Suprapubic skin (tissue), 4 donors: ENCODE data around the gene ADAMTS13. TPM values are rescaled to one million over a fixed set of nuclear protein-coding genes. Genes with fewer than 3 reads are reported as not detected.
A peak's percentile ranks its signal among the peaks of the same experiment; 100 is the strongest.

Experiments used
- DNase-seq, 2 donors: peaks; one replicate each; pipeline ENCODE4 v3.0.0-alpha.2; 2019; ENCODE audit warnings: low spot score in 2 of 2
- H3K27ac ChIP-seq: fragments of 200-600 bp; sonication (generic); one replicate; pipeline ENCODE4 v1.5.1; 2019
- H3K27me3 ChIP-seq: fragments of 200-600 bp; sonication (generic); one replicate; pipeline ENCODE4 v1.5.1; 2019
- H3K36me3 ChIP-seq: fragments of 200-600 bp; sonication (generic); one replicate; pipeline ENCODE4 v1.5.1; 2019
- H3K4me1 ChIP-seq: fragments of 200-600 bp; sonication (generic); one replicate; pipeline ENCODE4 v1.5.1; 2019
- H3K4me3 ChIP-seq: fragments of 200-600 bp; sonication (generic); one replicate; pipeline ENCODE4 v1.5.1; 2019; ENCODE audit warnings: mild to moderate bottlenecking
- H3K9me3 ChIP-seq: fragments of 200-600 bp; sonication (generic); one replicate; pipeline ENCODE4 v1.5.1; 2019
- CTCF ChIP-seq, 2 donors: fragments of 200-600 bp in 1 of 2; fragments of 450-650 bp in 1 of 2; sonication (generic) in 1 of 2; IDR thresholded peaks; one replicate each; pipeline ENCODE4 v1.5.1; 2016 to 2019; ENCODE audit warnings: antibody characterized with exemption in 2 of 2, mild to moderate bottlenecking in 1 of 2, moderate library complexity in 1 of 2
- EP300 ChIP-seq: sonication (generic); formaldehyde crosslinking; IDR thresholded peaks from one replicate; pipeline ENCODE4 v1.6.1; 2017; ENCODE audit warnings: antibody characterized with exemption
- POLR2A ChIP-seq, 2 donors: fragments of 450-650 bp; IDR thresholded peaks; one replicate each; pipeline ENCODE4 v1.6.1; 2017; ENCODE audit warnings: antibody characterized with exemption in 2 of 2, mild to moderate bottlenecking in 2 of 2, moderate library complexity in 2 of 2
- POLR2AphosphoS5 ChIP-seq, 3 donors: sonication (generic); formaldehyde crosslinking; IDR thresholded peaks; one replicate each; pipeline ENCODE4 v1.6.1; 2017; ENCODE audit warnings: antibody characterized with exemption in 3 of 3
- WGBS: methylation state at CpG from one replicate; pipeline ENCODE4 v1.1.5; 2018; 5-methylcytosine and 5-hydroxymethylcytosine counted together
- total RNA-seq, 4 donors: library from RNA; depleted of rRNA; stranded (reverse); fragments of >200 nt; gene quantifications; one replicate each; pipeline ENCODE4 v1.1.0, GENCODE V29; 2016

Gene ADAMTS13
- total RNA-seq, 4 donors from 2014 or later: 1.2 to 3.3 (median 1.6) TPM

GRCh38 chr9:133460405-133461175, 38.4 kb downstream of the ADAMTS13 start:
- peaks cover 12% of the 10 kb centered on the region for H3K4me1 ChIP-seq
- peaks cover 4% of the 10 kb centered on the region for H3K36me3 ChIP-seq

GRCh38 chr9:133461975-133462374, 39.8 kb downstream of the ADAMTS13 start:
- DNase-seq: no peak

More at GRCh38 chr9:133460405-133461175, 38.4 kb downstream of the ADAMTS13 start:
- peak in 1 of 2 donors; percentile 87 for DNase-seq
- TF ChIP-seq EP300: no peak
- TF ChIP-seq POLR2AphosphoS5 (IDR thresholded peaks at IDR 0.05): no peak
- TF ChIP-seq CTCF (IDR thresholded peaks at IDR 0.05): no peak
- no peak for TF ChIP-seq POLR2A (IDR thresholded peaks at IDR 0.05)
- Histone ChIP-seq H3K9me3 (no peaks in the 10 kb centered on the region), H3K27ac (peak overlapping the region; percentile 88), H3K4me3 (peak overlapping the region; percentile 85), H3K27me3 (no peaks in the 10 kb centered on the region)
- 31% methylated on average over 13 of the region's 30 CpGs for WGBS

GRCh38 chr9:133463234-133463863, 41.2 kb downstream of the ADAMTS13 start:
- H3K4me1 ChIP-seq: peaks cover 12% of the 10 kb centered on the region
- H3K36me3 ChIP-seq: peaks cover 6% of the 10 kb centered on the region
- TF ChIP-seq POLR2AphosphoS5 (IDR thresholded peaks at IDR 0.05) (no peak), POLR2A (IDR thresholded peaks at IDR 0.05) (no peak), CTCF (IDR thresholded peaks at IDR 0.05) (no peak), EP300 (no peak)
- no peaks in the 10 kb centered on the region for H3K9me3 ChIP-seq
- no peaks in the 10 kb centered on the region for H3K27me3 ChIP-seq
- no peak overlapping the region for H3K27ac ChIP-seq
- H3K4me3 ChIP-seq: no peak overlapping the region
- no peak for DNase-seq
- WGBS: 87% methylated on average over 21 of the region's 22 CpGs

More at GRCh38 chr9:133461975-133462374, 39.8 kb downstream of the ADAMTS13 start:
- Histone ChIP-seq H3K27ac (no peak overlapping the region), H3K36me3 (peaks cover 4% of the 10 kb centered on the region), H3K9me3 (no peaks in the 10 kb centered on the region), H3K27me3 (no peaks in the 10 kb centered on the region), H3K4me1 (peaks cover 12% of the 10 kb centered on the region), H3K4me3 (no peak overlapping the region)
- 84% methylated on average over 4 of the region's 4 CpGs for WGBS
- no peak for TF ChIP-seq CTCF (IDR thresholded peaks at IDR 0.05)
- no peak for TF ChIP-seq POLR2AphosphoS5 (IDR thresholded peaks at IDR 0.05)
- no peak for TF ChIP-seq POLR2A (IDR thresholded peaks at IDR 0.05)
- TF ChIP-seq EP300: no peak

GRCh38 chr9:133463864-133464615, 41.9 kb downstream of the ADAMTS13 start:
- Histone ChIP-seq H3K27me3 (no peaks in the 10 kb centered on the region), H3K4me1 (peaks cover 12% of the 10 kb centered on the region), H3K36me3 (peaks cover 13% of the 10 kb centered on the region), H3K4me3 (no peak overlapping the region), H3K9me3 (no peaks in the 10 kb centered on the region), H3K27ac (no peak overlapping the region)
- no peak for DNase-seq
- TF ChIP-seq EP300 (no peak), CTCF (IDR thresholded peaks at IDR 0.05) (no peak), POLR2AphosphoS5 (IDR thresholded peaks at IDR 0.05) (no peak)
- WGBS: 82% methylated on average over 24 of the region's 24 CpGs

GRCh38 chr9:133464638-133465037, 42.5 kb downstream of the ADAMTS13 start:
- H3K36me3 ChIP-seq: peaks cover 15% of the 10 kb centered on the region
- WGBS: 100% methylated on average over 6 of the region's 10 CpGs
- TF ChIP-seq POLR2AphosphoS5 (IDR thresholded peaks at IDR 0.05): no peak
- no peak for TF ChIP-seq POLR2A (IDR thresholded peaks at IDR 0.05)
- no peak for TF ChIP-seq CTCF (IDR thresholded peaks at IDR 0.05)
- no peak for TF ChIP-seq EP300
- peaks cover 12% of the 10 kb centered on the region for H3K4me1 ChIP-seq
- H3K4me3 ChIP-seq: no peak overlapping the region
- H3K9me3 ChIP-seq: no peaks in the 10 kb centered on the region
- no peak overlapping the region for H3K27ac ChIP-seq
- DNase-seq: no peak
- H3K27me3 ChIP-seq: no peaks in the 10 kb centered on the region
